NT2/D1 (cell line): ENCODE measurements around the gene HSP90AB1.

Experiments
- DNase-seq: peaks from one replicate; pipeline ENCODE4 v3.0.0-alpha.2; 2011; ENCODE audit warnings: low read depth, low spot score
- H3K27me3 ChIP-seq: 2 replicates; pipeline ENCODE4 v1.6.0; 2011; ENCODE audit warnings: mild to moderate bottlenecking; ENCODE audit not compliant: insufficient read length, insufficient read depth
- H3K36me3 ChIP-seq: 2 replicates; pipeline ENCODE4 v1.6.1; 2011; ENCODE audit warnings: mild to moderate bottlenecking, low read length, mixed read lengths; ENCODE audit not compliant: insufficient read depth, insufficient read length
- H3K4me1 ChIP-seq: 2 replicates; pipeline ENCODE4 v1.5.1; 2011; ENCODE audit not compliant: insufficient read depth, insufficient read length
- H3K4me3 ChIP-seq: 2 replicates; pipeline ENCODE4 v1.5.1; 2011; ENCODE audit warnings: low read depth; ENCODE audit not compliant: insufficient read length
- H3K9ac ChIP-seq: 2 replicates; pipeline ENCODE4 v1.6.0; 2011; ENCODE audit warnings: low read depth; ENCODE audit not compliant: insufficient read length
- H3K9me3 ChIP-seq: 2 replicates; pipeline ENCODE4 v1.5.1; 2011; ENCODE audit warnings: mild to moderate bottlenecking, low read length; ENCODE audit not compliant: insufficient read depth
- SUZ12 ChIP-seq: IDR thresholded peaks from 2 replicates; pipeline ENCODE4 v1.6.1; 2011; ENCODE audit not compliant: insufficient read length, insufficient read depth; ENCODE audit errors: extremely low read depth
- YY1 ChIP-seq: IDR thresholded peaks from 2 replicates; pipeline ENCODE4 v1.6.1; 2011; ENCODE audit not compliant: insufficient read length, insufficient read depth
- ZNF274 ChIP-seq: IDR thresholded peaks from 2 replicates; pipeline ENCODE4 v1.6.1; 2011; ENCODE audit warnings: mild to moderate bottlenecking, low read depth, low read length

HSP90AB1 gene

GRCh38 chr6:44234101-44235025 lies 12.5 kb upstream of the HSP90AB1 start:
- no peak for TF ChIP-seq YY1
- no peak for TF ChIP-seq SUZ12
- TF ChIP-seq ZNF274: no peak
- Histone ChIP-seq H3K4me1 (peaks cover 10% of the 10 kb centered on the region), H3K27me3 (no peaks in the 10 kb centered on the region), H3K36me3 (peaks cover 54% of the 10 kb centered on the region), H3K9me3 (no peaks in the 10 kb centered on the region), H3K9ac (peak overlapping the region; percentile 50), H3K4me3 (no peak overlapping the region)
- peak; percentile 66 for DNase-seq

- no peaks in the 10 kb centered on the region for H3K9me3 ChIP-seq
- H3K9ac ChIP-seq: peak overlapping the region; percentile 50
- TF ChIP-seq ZNF274 (no peak), YY1 (no peak), SUZ12 (no peak)
- H3K36me3 ChIP-seq: peaks cover 45% of the 10 kb centered on the region
- H3K4me1 ChIP-seq: peaks cover 10% of the 10 kb centered on the region
- no peak overlapping the region for H3K4me3 ChIP-seq
- DNase-seq: no peak
- no peaks in the 10 kb centered on the region for H3K27me3 ChIP-seq
Measured at GRCh38 chr6:44235269-44235668, 11.6 kb upstream of the HSP90AB1 start.

- H3K4me3 ChIP-seq: no peak overlapping the region
- peaks cover 10% of the 10 kb centered on the region for H3K4me1 ChIP-seq
- peaks cover 39% of the 10 kb centered on the region for H3K36me3 ChIP-seq
Measured at GRCh38 chr6:44235891-44236516, 10.9 kb upstream of the HSP90AB1 start.

GRCh38 chr6:44237021-44237812 lies 9.7 kb upstream of the HSP90AB1 start:
- H3K36me3 ChIP-seq: peaks cover 28% of the 10 kb centered on the region
- TF ChIP-seq ZNF274 (no peak), SUZ12 (no peak), YY1 (no peak)
- no peaks in the 10 kb centered on the region for H3K9me3 ChIP-seq
- no peak overlapping the region for H3K9ac ChIP-seq
- peak overlapping the region; percentile 37 for H3K4me3 ChIP-seq
- H3K27me3 ChIP-seq: no peaks in the 10 kb centered on the region
- DNase-seq: peak; percentile 42
- peaks cover 10% of the 10 kb centered on the region for H3K4me1 ChIP-seq

More at GRCh38 chr6:44235891-44236516, 10.9 kb upstream of the HSP90AB1 start:
- Histone ChIP-seq H3K9ac (no peak overlapping the region), H3K9me3 (no peaks in the 10 kb centered on the region), H3K27me3 (no peaks in the 10 kb centered on the region)
- TF ChIP-seq YY1 (no peak), ZNF274 (no peak), SUZ12 (no peak)
- no peak for DNase-seq

- H3K9me3 ChIP-seq: no peaks in the 10 kb centered on the region
- no peak for DNase-seq
- no peak for TF ChIP-seq ZNF274
Measured at GRCh38 chr6:44237813-44238433, 9.0 kb upstream of the HSP90AB1 start.

GRCh38 chr6:44238687-44239350 lies 8.1 kb upstream of the HSP90AB1 start:
- Histone ChIP-seq H3K4me3 (no peak overlapping the region), H3K9ac (no peak overlapping the region), H3K36me3 (peaks cover 12% of the 10 kb centered on the region), H3K27me3 (no peaks in the 10 kb centered on the region), H3K4me1 (peaks cover 10% of the 10 kb centered on the region), H3K9me3 (no peaks in the 10 kb centered on the region)
- TF ChIP-seq ZNF274 (no peak), YY1 (no peak), SUZ12 (no peak)
- DNase-seq: no peak

More at GRCh38 chr6:44237813-44238433, 9.0 kb upstream of the HSP90AB1 start:
- H3K36me3 ChIP-seq: peaks cover 21% of the 10 kb centered on the region
- H3K4me1 ChIP-seq: peaks cover 13% of the 10 kb centered on the region
- peak overlapping the region; percentile 62 for H3K9ac ChIP-seq
- peak overlapping the region; percentile 37 for H3K4me3 ChIP-seq
- H3K27me3 ChIP-seq: no peaks in the 10 kb centered on the region
